GM18867 (cell line): ENCODE measurements around the gene DST.
A peak's percentile ranks its signal among the peaks of the same experiment; 100 is the strongest.

Experiments
- ATAC-seq: cut with Tn5 transposase; IDR thresholded peaks from one replicate; pipeline ENCODE4 v1.9.1; 2021; ENCODE audit warnings: mild to moderate bottlenecking, moderate library complexity; ENCODE audit not compliant: unreplicated experiment

DST gene

GRCh38 chr6:56642366-56643261 lies at the start of gene DST:
TSS of gene DST (minus strand) at chr6:56642889.
- ATAC-seq = no peak

- ATAC-seq = no peak
Measured at GRCh38 chr6:56691814-56692213, 49.1 kb upstream of the DST start.

- ATAC-seq = no peak
Measured at GRCh38 chr6:56691286-56691595, 48.6 kb upstream of the DST start.

GRCh38 chr6:56690519-56691285 lies 48.0 kb upstream of the DST start:
- ATAC-seq = no peak

GRCh38 chr6:56689663-56690062 lies 47.0 kb upstream of the DST start:
- ATAC-seq = peak; percentile 10

GRCh38 chr6:56689114-56689513 lies 46.4 kb upstream of the DST start:
- peak; percentile 89 for ATAC-seq

GRCh38 chr6:56688521-56688920 lies 45.8 kb upstream of the DST start:
- ATAC-seq = no peak

GRCh38 chr6:56687551-56687950 lies 44.9 kb upstream of the DST start:
- no peak for ATAC-seq

GRCh38 chr6:56686429-56686828 lies 43.7 kb upstream of the DST start:
- ATAC-seq = no peak

GRCh38 chr6:56685994-56686393 lies 43.3 kb upstream of the DST start:
- no peak for ATAC-seq

- no peak for ATAC-seq
Measured at GRCh38 chr6:56685102-56685733, 42.5 kb upstream of the DST start.

GRCh38 chr6:56684342-56685101 lies 41.8 kb upstream of the DST start:
- no peak for ATAC-seq

GRCh38 chr6:56683882-56684281 lies 41.2 kb upstream of the DST start:
- no peak for ATAC-seq

- ATAC-seq = no peak
Measured at GRCh38 chr6:56682635-56683034, 39.9 kb upstream of the DST start.

- no peak for ATAC-seq
Measured at GRCh38 chr6:56677559-56677958, 34.9 kb upstream of the DST start.

- no peak for ATAC-seq
Measured at GRCh38 chr6:56671651-56672461, 29.2 kb upstream of the DST start.

GRCh38 chr6:56671160-56671559 lies 28.5 kb upstream of the DST start:
- ATAC-seq = no peak

- no peak for ATAC-seq
Measured at GRCh38 chr6:56669041-56669440, 26.4 kb upstream of the DST start.

GRCh38 chr6:56668158-56668557 lies 25.5 kb upstream of the DST start:
- ATAC-seq = no peak

- no peak for ATAC-seq
Measured at GRCh38 chr6:56667336-56667735, 24.6 kb upstream of the DST start.
